Keratinocyte (primary cell): ENCODE data around the gene UCN2.

Source experiments
- CTCF ChIP-seq, 3 experiments: IDR thresholded peaks in 1 of 3; conservative IDR thresholded peaks in 1 of 3; optimal IDR thresholded peaks in 1 of 3; 2 replicates in 2 of 3; 3 replicates in 1 of 3; pipeline versions ENCODE3 to v1.5.1; 2011; ENCODE audit warnings: low read length in 3 of 3, mild to moderate bottlenecking in 3 of 3, moderate library complexity in 2 of 3, control low read depth in 1 of 3, inconsistent platforms in 1 of 3; ENCODE audit not compliant: insufficient read depth in 2 of 3; ENCODE audit errors: extremely low read depth in 1 of 3
- EZH2 ChIP-seq: IDR thresholded peaks from one replicate; pipeline ENCODE4 v1.6.1; 2012; ENCODE audit warnings: inconsistent platforms, mild to moderate bottlenecking, low read length, moderate library complexity

- TF ChIP-seq CTCF (optimal IDR thresholded peaks at IDR 0.05 in 1 of 3, IDR thresholded peaks at IDR 0.05 in 1 of 3, conservative IDR thresholded peaks at IDR 0.05 in 1 of 3; ENCODE audit: extremely low read depth in 1 of 3, insufficient read depth in 2 of 3, low read length in 3 of 3) (no peak), EZH2 (no peak)
These were observed 26.8 kb downstream of the UCN2 start for GRCh38 chr3:48536785-48537184.
